Measurements from ENCODE around the gene SCAMP5. TPM values are rescaled to one million over a fixed set of nuclear protein-coding genes. Genes with fewer than 3 reads are reported as not detected.

SCAMP5 gene
- total RNA-seq, 1 donor from 2014 or later, result 1.3 TPM

GRCh38 chr15:75031848-75032247, 36.5 kb downstream of the SCAMP5 start:
- Mint-ChIP-seq H3K27ac (peak overlapping the region; percentile 13), H3K36me3 (ENCODE audit: low read depth) (peaks cover 8% of the 10 kb centered on the region), H3K4me3 (no peak overlapping the region), H3K27me3 (no peaks in the 10 kb centered on the region), H3K9me3 (no peaks in the 10 kb centered on the region), H3K4me1 (peaks cover 41% of the 10 kb centered on the region)
- intact Hi-C loops (cut with micrococcal nuclease), result no loop called here
- DNase-seq, result no peak

- H3K27me3 Mint-ChIP-seq, result no peaks in the 10 kb centered on the region
- no peak overlapping the region for H3K27ac Mint-ChIP-seq
- intact Hi-C loops (cut with micrococcal nuclease), result no loop called here
- H3K9me3 Mint-ChIP-seq, result no peaks in the 10 kb centered on the region
- H3K36me3 Mint-ChIP-seq (ENCODE audit: low read depth), result peaks cover 12% of the 10 kb centered on the region
- H3K4me1 Mint-ChIP-seq, result peaks cover 44% of the 10 kb centered on the region
- no peak overlapping the region for H3K4me3 Mint-ChIP-seq
- no peak for DNase-seq
These were observed 37.0 kb downstream of the SCAMP5 start for GRCh38 chr15:75032395-75032794.

GRCh38 chr15:75033809-75034208, 38.4 kb downstream of the SCAMP5 start:
- no peak for DNase-seq
- Mint-ChIP-seq H3K27ac (no peak overlapping the region), H3K36me3 (ENCODE audit: low read depth) (peaks cover 13% of the 10 kb centered on the region), H3K4me1 (peaks cover 53% of the 10 kb centered on the region), H3K9me3 (no peaks in the 10 kb centered on the region), H3K4me3 (no peak overlapping the region), H3K27me3 (no peaks in the 10 kb centered on the region)
- intact Hi-C loops (cut with micrococcal nuclease), result no loop called here

GRCh38 chr15:75034615-75035014, 39.3 kb downstream of the SCAMP5 start:
- no peak overlapping the region for H3K27ac Mint-ChIP-seq
- no peak overlapping the region for H3K4me3 Mint-ChIP-seq
- no peaks in the 10 kb centered on the region for H3K9me3 Mint-ChIP-seq
- no peak for DNase-seq
- H3K4me1 Mint-ChIP-seq, result peaks cover 55% of the 10 kb centered on the region
- intact Hi-C loops (cut with micrococcal nuclease), result no loop called here
- H3K27me3 Mint-ChIP-seq, result no peaks in the 10 kb centered on the region
- peaks cover 13% of the 10 kb centered on the region for H3K36me3 Mint-ChIP-seq (ENCODE audit: low read depth)

- H3K4me3 Mint-ChIP-seq, result peak overlapping the region; percentile 27
- no peaks in the 10 kb centered on the region for H3K27me3 Mint-ChIP-seq
- peaks cover 12% of the 10 kb centered on the region for H3K36me3 Mint-ChIP-seq (ENCODE audit: low read depth)
- no peaks in the 10 kb centered on the region for H3K9me3 Mint-ChIP-seq
- intact Hi-C loops (cut with micrococcal nuclease), result no loop called here
- H3K4me1 Mint-ChIP-seq, result peaks cover 47% of the 10 kb centered on the region
- no peak for DNase-seq
- peak overlapping the region; percentile 70 for H3K27ac Mint-ChIP-seq
These were observed 40.9 kb downstream of the SCAMP5 start for GRCh38 chr15:75036212-75036616.

- intact Hi-C loops (cut with micrococcal nuclease), result no loop called here
- DNase-seq, result peak; percentile 70
- Mint-ChIP-seq H3K27me3 (no peaks in the 10 kb centered on the region), H3K36me3 (ENCODE audit: low read depth) (peaks cover 13% of the 10 kb centered on the region), H3K4me1 (peaks cover 38% of the 10 kb centered on the region), H3K9me3 (no peaks in the 10 kb centered on the region), H3K27ac (peak overlapping the region; percentile 19), H3K4me3 (peak overlapping the region; percentile 47)
These were observed 42.3 kb downstream of the SCAMP5 start for GRCh38 chr15:75037685-75038084.

- Mint-ChIP-seq H3K4me1 (peaks cover 43% of the 10 kb centered on the region), H3K4me3 (peak overlapping the region; percentile 33), H3K36me3 (ENCODE audit: low read depth) (peaks cover 15% of the 10 kb centered on the region), H3K9me3 (no peaks in the 10 kb centered on the region), H3K27ac (peak overlapping the region; percentile 12), H3K27me3 (no peaks in the 10 kb centered on the region)
- intact Hi-C loops (cut with micrococcal nuclease), result no loop called here
- no peak for DNase-seq
These were observed 42.9 kb downstream of the SCAMP5 start for GRCh38 chr15:75038231-75038630.

- no peaks in the 10 kb centered on the region for H3K27me3 Mint-ChIP-seq
- DNase-seq, result peak; percentile 92
- peaks cover 64% of the 10 kb centered on the region for H3K4me1 Mint-ChIP-seq
- peak overlapping the region; percentile 52 for H3K4me3 Mint-ChIP-seq
- no peaks in the 10 kb centered on the region for H3K9me3 Mint-ChIP-seq
- H3K27ac Mint-ChIP-seq, result peak overlapping the region; percentile 81
- H3K36me3 Mint-ChIP-seq (ENCODE audit: low read depth), result peaks cover 14% of the 10 kb centered on the region
- intact Hi-C loops (cut with micrococcal nuclease), result loop anchor here (1.0 to 5.0 kb wide), 3 partner anchors 65 to 161 kb away; no protein-coding TSS in a partner anchor
These were observed 47.6 kb downstream of the SCAMP5 start for GRCh38 chr15:75042730-75043508.

- DNase-seq, result no peak
- Mint-ChIP-seq H3K4me3 (peak overlapping the region; percentile 52), H3K4me1 (peaks cover 60% of the 10 kb centered on the region), H3K27me3 (no peaks in the 10 kb centered on the region), H3K9me3 (no peaks in the 10 kb centered on the region), H3K27ac (peak overlapping the region; percentile 81), H3K36me3 (ENCODE audit: low read depth) (peaks cover 18% of the 10 kb centered on the region)
- intact Hi-C loops (cut with micrococcal nuclease), result loop anchor here (1.0 to 5.0 kb wide), 3 partner anchors 65 to 161 kb away; no protein-coding TSS in a partner anchor
These were observed 48.3 kb downstream of the SCAMP5 start for GRCh38 chr15:75043509-75044257.

- Mint-ChIP-seq H3K27me3 (no peaks in the 10 kb centered on the region), H3K27ac (peak overlapping the region; percentile 68), H3K36me3 (ENCODE audit: low read depth) (peaks cover 23% of the 10 kb centered on the region), H3K9me3 (no peaks in the 10 kb centered on the region), H3K4me3 (peak overlapping the region; percentile 52), H3K4me1 (peaks cover 56% of the 10 kb centered on the region)
- no peak for DNase-seq
- intact Hi-C loops (cut with micrococcal nuclease), result loop anchor here (5.0 kb wide), 1 partner anchor 88 kb away; no protein-coding TSS in a partner anchor
These were observed 49.0 kb downstream of the SCAMP5 start for GRCh38 chr15:75044258-75044878.

- Mint-ChIP-seq H3K4me3 (peak overlapping the region; percentile 52), H3K27me3 (no peaks in the 10 kb centered on the region), H3K27ac (peak overlapping the region; percentile 66), H3K4me1 (peaks cover 53% of the 10 kb centered on the region), H3K9me3 (no peaks in the 10 kb centered on the region), H3K36me3 (ENCODE audit: low read depth) (peaks cover 23% of the 10 kb centered on the region)
- DNase-seq, result peak; percentile 72
- intact Hi-C loops (cut with micrococcal nuclease), result loop anchor here (1.0 kb wide), 1 partner anchor 22 kb away; no protein-coding TSS in a partner anchor
These were observed 50.1 kb downstream of the SCAMP5 start for GRCh38 chr15:75045332-75046015.

GRCh38 chr15:75048394-75048793, 53.0 kb downstream of the SCAMP5 start:
- Mint-ChIP-seq H3K36me3 (ENCODE audit: low read depth) (peaks cover 20% of the 10 kb centered on the region), H3K27ac (no peak overlapping the region), H3K9me3 (no peaks in the 10 kb centered on the region), H3K4me3 (no peak overlapping the region), H3K27me3 (no peaks in the 10 kb centered on the region), H3K4me1 (peaks cover 41% of the 10 kb centered on the region)
- DNase-seq, result no peak
- intact Hi-C loops (cut with micrococcal nuclease), result no loop called here

GRCh38 chr15:75049392-75049791, 54.0 kb downstream of the SCAMP5 start:
- Mint-ChIP-seq H3K9me3 (no peaks in the 10 kb centered on the region), H3K36me3 (ENCODE audit: low read depth) (peaks cover 18% of the 10 kb centered on the region), H3K27me3 (no peaks in the 10 kb centered on the region), H3K4me1 (peaks cover 39% of the 10 kb centered on the region), H3K4me3 (no peak overlapping the region), H3K27ac (no peak overlapping the region)
- intact Hi-C loops (cut with micrococcal nuclease), result no loop called here
- no peak for DNase-seq
